ENCODE data around the gene LTO1. TPM values are rescaled to one million over a fixed set of nuclear protein-coding genes. Genes with fewer than 3 reads are reported as not detected.

The LTO1 gene
- total RNA-seq, 1 donor from 2014 or later = 52.5 TPM

DNA sequence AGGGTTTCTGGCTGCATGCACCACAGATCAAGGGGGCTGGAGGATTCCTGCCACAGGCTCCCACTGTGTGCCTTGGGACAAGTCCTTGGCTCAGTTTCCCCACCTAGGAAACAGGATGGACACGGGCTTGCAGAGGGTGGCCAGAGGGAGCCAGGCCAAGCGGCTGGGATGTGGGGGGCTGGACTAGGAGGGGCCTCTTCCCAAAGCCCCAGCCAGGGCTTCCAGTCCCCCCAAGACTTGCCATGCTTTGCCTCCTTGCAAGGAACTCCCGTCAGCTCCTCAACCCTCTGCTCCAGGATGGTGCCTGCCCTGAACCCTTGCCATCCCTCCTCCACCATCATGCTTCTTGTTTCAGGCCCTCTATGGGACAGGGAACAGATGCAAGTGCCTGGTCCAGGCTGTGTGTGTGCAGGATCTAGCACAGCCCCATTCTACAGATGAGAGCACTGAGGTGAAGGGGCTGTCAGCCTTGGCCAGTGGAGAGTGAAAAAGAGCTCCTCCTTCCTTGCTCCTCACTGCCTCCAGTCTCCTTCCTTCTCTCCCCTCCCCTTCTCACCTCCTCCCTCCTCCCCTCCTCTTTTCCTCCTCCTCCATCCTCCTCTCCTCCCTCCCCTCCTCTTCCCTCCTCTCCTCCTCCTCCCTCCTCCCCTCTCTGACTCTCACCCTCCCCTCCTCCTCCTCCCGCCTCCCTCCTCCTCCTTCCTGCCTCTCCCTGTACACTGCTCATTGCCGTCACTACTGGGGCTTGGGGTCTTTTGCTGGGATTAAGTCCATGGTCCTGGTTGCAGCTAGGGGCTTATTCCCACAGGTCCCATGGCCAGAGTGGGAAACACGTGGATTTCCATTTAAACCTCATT lies 42.0 kb upstream of the LTO1 start:
- no peaks in the 10 kb centered on the region for H3K9me3 Mint-ChIP-seq
- no peaks in the 10 kb centered on the region for H3K36me3 Mint-ChIP-seq (ENCODE audit: low read depth)
- H3K27me3 Mint-ChIP-seq = peaks cover 38% of the 10 kb centered on the region
- DNase-seq (no peak), ATAC-seq (ENCODE audit: low read depth) (no peak)
- CTCF ChIA-PET = no interaction called here
- H3K4me3 Mint-ChIP-seq = no peak overlapping the region
- peaks cover 4% of the 10 kb centered on the region for H3K4me1 Mint-ChIP-seq
- intact Hi-C loops (cut with micrococcal nuclease) = no loop called here
- H3K27ac Mint-ChIP-seq = no peak overlapping the region
- TF ChIP-seq, protein P1, sequence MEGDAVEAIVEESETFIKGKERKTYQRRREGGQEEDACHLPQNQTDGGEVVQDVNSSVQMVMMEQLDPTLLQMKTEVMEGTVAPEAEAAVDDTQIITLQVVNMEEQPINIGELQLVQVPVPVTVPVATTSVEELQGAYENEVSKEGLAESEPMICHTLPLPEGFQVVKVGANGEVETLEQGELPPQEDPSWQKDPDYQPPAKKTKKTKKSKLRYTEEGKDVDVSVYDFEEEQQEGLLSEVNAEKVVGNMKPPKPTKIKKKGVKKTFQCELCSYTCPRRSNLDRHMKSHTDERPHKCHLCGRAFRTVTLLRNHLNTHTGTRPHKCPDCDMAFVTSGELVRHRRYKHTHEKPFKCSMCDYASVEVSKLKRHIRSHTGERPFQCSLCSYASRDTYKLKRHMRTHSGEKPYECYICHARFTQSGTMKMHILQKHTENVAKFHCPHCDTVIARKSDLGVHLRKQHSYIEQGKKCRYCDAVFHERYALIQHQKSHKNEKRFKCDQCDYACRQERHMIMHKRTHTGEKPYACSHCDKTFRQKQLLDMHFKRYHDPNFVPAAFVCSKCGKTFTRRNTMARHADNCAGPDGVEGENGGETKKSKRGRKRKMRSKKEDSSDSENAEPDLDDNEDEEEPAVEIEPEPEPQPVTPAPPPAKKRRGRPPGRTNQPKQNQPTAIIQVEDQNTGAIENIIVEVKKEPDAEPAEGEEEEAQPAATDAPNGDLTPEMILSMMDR (IDR thresholded peaks at IDR 0.05) = no peak
- POLR2A ChIA-PET = no interaction called here

DNA sequence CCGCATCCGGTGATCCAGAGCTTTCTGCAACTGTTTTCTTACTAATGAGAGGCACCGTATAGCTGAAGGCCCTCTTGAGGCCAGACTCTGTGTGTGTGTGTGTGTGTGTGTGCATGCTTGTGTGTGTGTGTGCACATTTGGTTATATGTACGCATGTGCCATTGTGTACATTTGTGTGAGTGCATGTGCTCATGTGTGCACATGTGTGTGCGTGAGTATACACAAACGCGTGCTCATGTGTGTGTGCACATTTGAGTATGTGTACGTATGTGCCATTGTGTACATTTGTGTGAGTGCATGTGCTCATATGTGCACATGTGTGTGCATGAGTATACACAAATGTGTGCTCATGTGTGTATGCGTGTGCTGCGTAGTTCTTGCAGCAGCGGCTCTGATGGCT lies 40.9 kb upstream of the LTO1 start:
- no peaks in the 10 kb centered on the region for H3K36me3 Mint-ChIP-seq (ENCODE audit: low read depth)
- TF ChIP-seq, protein P1 (IDR thresholded peaks at IDR 0.05) = no peak
- no peak for DNase-seq
- CTCF ChIA-PET = no interaction called here
- POLR2A ChIA-PET = interaction anchor here (0.6 kb wide), 2 partner anchors 480 to 491 kb away, joined by 4 read pairs; no protein-coding TSS in a partner anchor
- no peak for ATAC-seq (ENCODE audit: low read depth)
- H3K4me3 Mint-ChIP-seq = no peak overlapping the region
- peaks cover 10% of the 10 kb centered on the region for H3K4me1 Mint-ChIP-seq
- peaks cover 38% of the 10 kb centered on the region for H3K27me3 Mint-ChIP-seq
- no peaks in the 10 kb centered on the region for H3K9me3 Mint-ChIP-seq
- no peak overlapping the region for H3K27ac Mint-ChIP-seq
- intact Hi-C loops (cut with micrococcal nuclease) = no loop called here

- DNase-seq (no peak), ATAC-seq (ENCODE audit: low read depth) (no peak)
- Mint-ChIP-seq H3K36me3 (ENCODE audit: low read depth) (no peaks in the 10 kb centered on the region), H3K27me3 (peaks cover 38% of the 10 kb centered on the region), H3K4me3 (no peak overlapping the region), H3K27ac (no peak overlapping the region), H3K4me1 (peaks cover 10% of the 10 kb centered on the region), H3K9me3 (no peaks in the 10 kb centered on the region)
- ChIA-PET CTCF (no interaction called here), POLR2A (interaction anchor here (0.6 kb wide), 1 partner anchor 481 kb away, joined by 4 read pairs; no protein-coding TSS in a partner anchor)
- TF ChIP-seq, protein P1 (IDR thresholded peaks at IDR 0.05) = no peak
- intact Hi-C loops (cut with micrococcal nuclease) = no loop called here
Observed at GRCh38 chr11:69715446-69715845, 40.3 kb upstream of the LTO1 start.

GRCh38 chr11:69711822-69712801 lies 37.0 kb upstream of the LTO1 start:
- H3K4me3 Mint-ChIP-seq = no peak overlapping the region
- H3K4me1 Mint-ChIP-seq = peaks cover 7% of the 10 kb centered on the region
- ChIA-PET POLR2A (no interaction called here), CTCF (no interaction called here)
- intact Hi-C loops (cut with micrococcal nuclease) = no loop called here
- no peak overlapping the region for H3K27ac Mint-ChIP-seq
- peaks cover 36% of the 10 kb centered on the region for H3K27me3 Mint-ChIP-seq
- H3K9me3 Mint-ChIP-seq = no peaks in the 10 kb centered on the region
- no peak for DNase-seq
- H3K36me3 Mint-ChIP-seq (ENCODE audit: low read depth) = no peaks in the 10 kb centered on the region
- TF ChIP-seq, protein P1 (IDR thresholded peaks at IDR 0.05) = no peak
- ATAC-seq (ENCODE audit: low read depth) = no peak
